Measurements from ENCODE around the gene BCL11A.

GRCh38 chr2:60551240-60552077, 2.0 kb downstream of the BCL11A start:
- TF ChIP-seq RAD21 (IDR thresholded peaks at IDR 0.05) (no peak), SP1 (IDR thresholded peaks at IDR 0.05) (no peak), CTCF (IDR thresholded peaks at IDR 0.05; ENCODE audit: low read depth, low read length, missing input control) (no peak), TAF1 (conservative IDR thresholded peaks at IDR 0.05) (no peak), ZBTB33 (IDR thresholded peaks at IDR 0.05) (no peak), FOXA1 (IDR thresholded peaks at IDR 0.05) (no peak), RXRA (IDR thresholded peaks at IDR 0.05) (no peak), GABPA (IDR thresholded peaks at IDR 0.05 in 1 of 2, conservative IDR thresholded peaks at IDR 0.05 in 1 of 2) (no peak)

Measured in liver (tissue), 3 donors.